H1 (cell line): ENCODE results near the gene PACSIN2. TPM values are rescaled to one million over a fixed set of nuclear protein-coding genes. Genes with fewer than 3 reads are reported as not detected.

Experiments used
- CTCF ChIA-PET: fragments of 300-600 bp; sonication (Branson Sonifier 250); formaldehyde crosslinking; loops from one replicate; lab custom pipeline; 2021; ENCODE audit not compliant: partially characterized antibody; lab: Charles Lee
- POLR2A ChIA-PET: fragments of 300-600 bp; sonication (Branson Sonifier 250); formaldehyde crosslinking; loops from one replicate; lab custom pipeline; 2021; ENCODE audit warnings: inconsistent platforms; ENCODE audit not compliant: partially characterized antibody; lab: Charles Lee
- DNase-seq, 2 experiments: peaks; one replicate each; pipeline versions ENCODE4 v3.0.0 to v3.0.0-alpha.2; 2010 to 2022; ENCODE audit warnings: low spot score in 2 of 2, low read depth in 1 of 2, mixed read lengths in 1 of 2
- FAIRE-seq: peaks from 2 replicates; lab custom pipeline; 2011; peaks lifted over from hg19 to GRCh38; lab: Jason Lieb, UNC
- H2AFZ ChIP-seq: 2 replicates; pipeline ENCODE4 v1.8.1; 2012; ENCODE audit warnings: low read length, inconsistent platforms
- H2AK5ac ChIP-seq: 2 replicates; pipeline ENCODE4 v1.6.1; 2013; ENCODE audit warnings: low read depth, low read length
- H2BK120ac ChIP-seq: replicated peaks from 2 replicates; pipeline ENCODE3; 2013; ENCODE audit warnings: low read depth, low read length, inconsistent platforms
- H2BK12ac ChIP-seq: 2 replicates; pipeline ENCODE4 v1.6.1; 2013; ENCODE audit warnings: low read depth, low read length
- H2BK15ac ChIP-seq: 2 replicates; pipeline ENCODE4 v1.6.1; 2013; ENCODE audit warnings: low read length
- H2BK20ac ChIP-seq: 2 replicates; pipeline ENCODE4 v1.6.1; 2013; ENCODE audit warnings: low read length
- H2BK5ac ChIP-seq: 2 replicates; pipeline ENCODE4 v1.6.1; 2013; ENCODE audit warnings: low read depth, low read length
- H3K14ac ChIP-seq: 2 replicates; pipeline ENCODE4 v1.6.1; 2013; ENCODE audit warnings: inconsistent platforms; ENCODE audit not compliant: insufficient read length
- H3K18ac ChIP-seq: 2 replicates; pipeline ENCODE4 v1.6.1; 2013; ENCODE audit warnings: low read length; ENCODE audit errors: extremely low read depth
- H3K23ac ChIP-seq: 2 replicates; pipeline ENCODE4 v1.6.1; 2013; ENCODE audit warnings: inconsistent platforms; ENCODE audit not compliant: insufficient read length
- H3K23me2 ChIP-seq: 2 replicates; pipeline ENCODE4 v1.6.1; 2013; ENCODE audit warnings: low read depth, low read length
- H3K27ac ChIP-seq: 2 replicates; pipeline ENCODE4 v1.6.1; 2011; ENCODE audit warnings: low read depth, low read length, inconsistent platforms
- H3K27me3 ChIP-seq, 4 experiments: replicated peaks in 1 of 4; 1 replicate in 1 of 4; 2 replicates in 3 of 4; pipeline versions ENCODE4 v1.6.1 to v1.8.1; 2011 to 2013; ENCODE audit warnings: low read length in 3 of 4, mild to moderate bottlenecking in 3 of 4, inconsistent platforms in 2 of 4, mixed read lengths in 2 of 4, moderate library complexity in 1 of 4; ENCODE audit not compliant: control insufficient read depth in 3 of 4, insufficient read depth in 3 of 4; ENCODE audit errors: extremely low read depth in 1 of 4
- H3K36me3 ChIP-seq, 4 experiments: 2 replicates each; pipeline versions ENCODE4 v1.6.1 to v1.8.1; 2011 to 2013; ENCODE audit warnings: mild to moderate bottlenecking in 4 of 4, low read length in 3 of 4, moderate library complexity in 2 of 4, control low read depth in 1 of 4, inconsistent platforms in 1 of 4; ENCODE audit not compliant: insufficient read depth in 4 of 4, control insufficient read depth in 2 of 4
- H3K4ac ChIP-seq: replicated peaks from 2 replicates; pipeline ENCODE3; 2013; ENCODE audit warnings: low read length, low read depth, mixed read lengths, inconsistent platforms; ENCODE audit not compliant: insufficient read length
- H3K4me1 ChIP-seq, 4 experiments: replicated peaks in 1 of 4; 1 replicate in 1 of 4; 2 replicates in 3 of 4; pipeline versions ENCODE4 v1.6.1 to v1.8.1; 2011 to 2013; ENCODE audit warnings: low read length in 3 of 4, inconsistent platforms in 2 of 4, mixed read lengths in 1 of 4; ENCODE audit not compliant: insufficient read depth in 4 of 4, control insufficient read depth in 3 of 4
- H3K4me2 ChIP-seq, 2 experiments: 2 replicates each; pipeline versions ENCODE4 v1.6.1 to v1.8.1; 2011 to 2013; ENCODE audit warnings: low read depth in 2 of 2, low read length in 2 of 2, control low read depth in 1 of 2, inconsistent platforms in 1 of 2, mild to moderate bottlenecking in 1 of 2; ENCODE audit not compliant: insufficient read depth in 1 of 2
- H3K4me3 ChIP-seq, 4 experiments: fragments of 200-600, 300-600 bp in 1 of 4; sonication (generic), shearing (Covaris generic), sonication (Bioruptor Twin) in 1 of 4; 2 replicates each; pipeline versions ENCODE4 v1.5.1 to v1.8.1; 2011 to 2016; ENCODE audit warnings: low read length in 4 of 4, low read depth in 3 of 4, control low read depth in 2 of 4, inconsistent platforms in 2 of 4, mild to moderate bottlenecking in 2 of 4, mixed read lengths in 1 of 4, moderate library complexity in 1 of 4; ENCODE audit not compliant: insufficient read depth in 2 of 4; ENCODE audit errors: extremely low read depth in 1 of 4
- H3K56ac ChIP-seq: replicated peaks from 2 replicates; pipeline ENCODE3; 2013; ENCODE audit warnings: low read depth, mild to moderate bottlenecking, mixed read lengths, low read length, inconsistent platforms; ENCODE audit not compliant: insufficient read length
- H3K79me1 ChIP-seq: 2 replicates; pipeline ENCODE4 v1.6.1; 2013; ENCODE audit warnings: low read depth, low read length, control low read depth
- H3K79me2 ChIP-seq, 2 experiments: 2 replicates each; pipeline versions ENCODE4 v1.6.1 to v1.8.1; 2012 to 2013; ENCODE audit warnings: low read length in 2 of 2, mild to moderate bottlenecking in 2 of 2, inconsistent platforms in 1 of 2; ENCODE audit not compliant: insufficient read depth in 2 of 2, control insufficient read depth in 1 of 2
- H3K9ac ChIP-seq, 4 experiments: replicated peaks in 1 of 4; 1 replicate in 1 of 4; 2 replicates in 3 of 4; pipeline versions ENCODE4 v1.6.1 to v1.8.1; 2011 to 2013; ENCODE audit warnings: low read depth in 3 of 4, low read length in 3 of 4, control low read depth in 2 of 4, mild to moderate bottlenecking in 2 of 4, moderate library complexity in 2 of 4, inconsistent platforms in 1 of 4; ENCODE audit errors: extremely low read depth in 1 of 4
- H3K9me3 ChIP-seq, 2 experiments: 2 replicates each; pipeline versions ENCODE4 v1.6.1 to v1.8.1; 2012 to 2013; ENCODE audit warnings: mild to moderate bottlenecking in 2 of 2, moderate library complexity in 2 of 2, control low read depth in 1 of 2, inconsistent platforms in 1 of 2, low read depth in 1 of 2, low read length in 1 of 2, mixed read lengths in 1 of 2; ENCODE audit not compliant: insufficient read depth in 2 of 2
- H4K20me1 ChIP-seq, 2 experiments: replicated peaks in 1 of 2; 2 replicates each; pipeline versions ENCODE3 to v1.8.1; 2011 to 2013; ENCODE audit warnings: inconsistent platforms in 2 of 2, low read length in 2 of 2, mild to moderate bottlenecking in 1 of 2; ENCODE audit not compliant: insufficient read depth in 2 of 2, control insufficient read depth in 1 of 2
- H4K5ac ChIP-seq: 2 replicates; pipeline ENCODE4 v1.6.1; 2013; ENCODE audit warnings: low read length, low read depth, mixed read lengths, inconsistent platforms; ENCODE audit not compliant: insufficient read length
- H4K8ac ChIP-seq: 2 replicates; pipeline ENCODE4 v1.8.0; 2013; ENCODE audit warnings: mild to moderate bottlenecking, moderate library complexity, low read length, inconsistent platforms; ENCODE audit not compliant: insufficient read depth; ENCODE audit errors: extremely low read depth
- H4K91ac ChIP-seq: replicated peaks from 2 replicates; pipeline ENCODE3; 2013; ENCODE audit warnings: low read length, mixed read lengths, inconsistent platforms; ENCODE audit not compliant: insufficient read length
- ATF3 ChIP-seq: IDR thresholded peaks from 2 replicates; pipeline ENCODE4 v1.6.1; 2011; ENCODE audit warnings: low read depth, mild to moderate bottlenecking, low read length; ENCODE audit not compliant: insufficient read depth
- BRCA1 ChIP-seq: IDR thresholded peaks from 2 replicates; pipeline ENCODE4 v1.6.1; 2012; ENCODE audit warnings: low read depth, low read length, improper control_type of control experiment
- CEBPB ChIP-seq: IDR thresholded peaks from 2 replicates; pipeline ENCODE4 v1.6.1; 2012; ENCODE audit warnings: low read depth, low read length
- JUN ChIP-seq: IDR thresholded peaks from 2 replicates; pipeline ENCODE4 v1.6.1; 2011; ENCODE audit warnings: low read depth, mild to moderate bottlenecking, improper control_type of control experiment, low read length
- KDM1A ChIP-seq: fragments of 200-600, 300-600 bp; sonication (generic); IDR thresholded peaks from 2 replicates; pipeline ENCODE4 v1.7.1; 2016; ENCODE audit warnings: mild to moderate bottlenecking, low read length, borderline replicate concordance
- KDM4A ChIP-seq: IDR thresholded peaks from one replicate; pipeline ENCODE4 v1.7.1; 2012; ENCODE audit warnings: low read depth, mild to moderate bottlenecking, moderate library complexity, low read length, inconsistent platforms; ENCODE audit not compliant: severe bottlenecking
- RNF2 ChIP-seq: fragments of 200-900, 300-1000 bp; sonication (generic); IDR thresholded peaks from 2 replicates; pipeline ENCODE4 v1.7.1; 2016; ENCODE audit warnings: borderline replicate concordance, low read depth, mild to moderate bottlenecking, antibody characterized with exemption, low read length; ENCODE audit not compliant: poor library complexity, severe bottlenecking; ENCODE audit errors: missing control alignments
- SP4 ChIP-seq: IDR thresholded peaks from 2 replicates; pipeline ENCODE4 v1.6.1; 2012; ENCODE audit warnings: low read length, inconsistent platforms
- ZNF274 ChIP-seq: IDR thresholded peaks from 2 replicates; pipeline ENCODE4 v1.7.0; 2012; ENCODE audit warnings: low read length, borderline replicate concordance; ENCODE audit errors: extremely low read depth
- whole genome bisulfite sequencing, 2 experiments: shearing (Covaris generic) in 1 of 2; methylation state at CpG; one replicate each; pipeline versions ENCODE4 v1.1.6 to v1.1.7; 2013 to 2015; ENCODE audit warnings: low lambda C conversion rate in 2 of 2, mixed read lengths in 2 of 2, inconsistent platforms in 1 of 2, low coverage in 1 of 2, missing lambda C conversion rate in 1 of 2; ENCODE audit not compliant: insufficient replicate concordance in 2 of 2, insufficient coverage in 1 of 2, insufficient read length in 1 of 2; ENCODE audit errors: extremely low coverage in 1 of 2, missing lambda C conversion rate in 1 of 2; 5-methylcytosine and 5-hydroxymethylcytosine counted together
- polyA plus RNA-seq, 7 experiments: library from polyadenylated mRNA; depleted of rRNA in 3 of 7; stranded (reverse) in 5 of 7; unstranded in 2 of 7; fragments of >200 nt in 5 of 7; fragments of 200-250 nt in 2 of 7; gene quantifications; 1 replicate in 5 of 7; 2 replicates in 1 of 7; 4 replicates in 1 of 7; pipeline versions ENCODE4 v1.2.1 to v1.2.3, GENCODE V29; 2011 to 2013; ENCODE audit warnings: missing spikeins in 2 of 7, mixed read lengths in 2 of 7
- total RNA-seq: library from RNA; stranded (reverse); fragmentation: NEBNext Ultra II Directional; extraction: Animal tissue kit (Norgen Biotek cat#: 25700); gene quantifications from 2 replicates; pipeline ENCODE4 v1.2.1, GENCODE V29; 2021
- TF ChIP-seq, protein P1 (sequence below): IDR thresholded peaks from 2 replicates; pipeline ENCODE4 v1.6.1; 2011; ENCODE audit warnings: low read length, improper control_type of control experiment
- TF ChIP-seq, protein P2 (sequence below): IDR thresholded peaks from 2 replicates; pipeline ENCODE4 v1.6.1; 2012; ENCODE audit warnings: inconsistent platforms

PACSIN2 gene
- total and polyA plus RNA-seq, 2 of the 8 experiments (the other 6 are each of a cell fraction or from before 2014, with no cell fraction given), result 44.8 to 64.2 TPM

DNA sequence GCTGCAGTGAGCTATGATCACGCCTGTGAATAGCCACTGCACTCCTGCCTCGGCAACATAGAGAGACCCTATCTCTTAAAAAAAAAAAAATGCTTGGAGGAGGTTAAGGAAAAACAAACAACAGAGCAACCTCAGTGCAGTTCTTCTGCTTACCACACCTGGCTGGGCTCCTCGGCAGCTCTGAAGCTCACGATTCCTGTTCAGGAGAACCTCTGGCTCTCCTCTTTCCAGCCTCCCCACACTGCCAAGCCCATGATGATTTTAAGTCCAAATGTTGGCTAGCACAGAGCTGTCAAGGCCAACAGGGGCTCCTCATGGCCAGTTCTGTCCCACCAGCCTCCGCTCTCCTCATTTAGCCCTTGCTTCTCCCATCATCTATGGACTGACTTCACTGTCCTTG, 88.2 kb downstream of the PACSIN2 start:
- Histone ChIP-seq H3K9ac (no peak overlapping the region), H3K9me3 (no peaks in the 10 kb centered on the region), H4K91ac (no peak overlapping the region), H2BK20ac (no peak overlapping the region), H2BK5ac (no peak overlapping the region), H2BK120ac (no peak overlapping the region), H3K23ac (no peak overlapping the region), H4K5ac (no peak overlapping the region), H3K27me3 (no peaks in the 10 kb centered on the region), H3K36me3 (no peaks in the 10 kb centered on the region), H3K23me2 (peaks cover 2% of the 10 kb centered on the region; the same call in 1 of the 2 replicates), H3K79me2 (peaks cover 7 to 71% of the 10 kb centered on the region in 2 experiments), H3K79me1 (peaks cover 24% of the 10 kb centered on the region), H2BK15ac (no peak overlapping the region), H2BK12ac (no peak overlapping the region; the same call in 1 of the 2 replicates), H3K4ac (no peak overlapping the region), H3K4me1 (peaks cover 2 to 9% (median 5%) of the 10 kb centered on the region in 4 experiments; a peak in 6 of 7 replicates), H3K27ac (no peak overlapping the region), H4K8ac (no peak overlapping the region), H3K56ac (no peak overlapping the region), H3K14ac (no peak overlapping the region), H3K4me3 (no peak overlapping the region), H2AK5ac (no peak overlapping the region), H3K4me2 (no peak overlapping the region), H3K18ac (peak overlapping the region; percentile 24; the same call in 1 of the 2 replicates), H4K20me1 (peaks cover 11 to 27% of the 10 kb centered on the region in 2 experiments), H2AFZ (no peak overlapping the region)
- DNase-seq (no peak), FAIRE-seq (no peak)
- ChIA-PET CTCF (interaction anchor here (1.2 to 2.9 kb wide), 4 partner anchors 11 to 124 kb away, joined by 5 to 10 read pairs (median 6); no protein-coding TSS in a partner anchor), POLR2A (interaction anchor here (0.6 to 2.4 kb wide), 3 partner anchors 21 to 261 kb away, joined by 3 to 11 read pairs (median 4); no protein-coding TSS in a partner anchor)
- WGBS, 2 experiments, result 81% methylated on average over 5 of the region's 5 CpGs; no CpG with 5 or more reads in 1 of the 2 experiments
- TF ChIP-seq ZNF274 (no peak), BRCA1 (no peak), KDM1A (no peak), JUN (no peak), SP4 (no peak), RNF2 (no peak), KDM4A (no peak), CEBPB (no peak), ATF3 (no peak)
- TF ChIP-seq, protein P1, sequence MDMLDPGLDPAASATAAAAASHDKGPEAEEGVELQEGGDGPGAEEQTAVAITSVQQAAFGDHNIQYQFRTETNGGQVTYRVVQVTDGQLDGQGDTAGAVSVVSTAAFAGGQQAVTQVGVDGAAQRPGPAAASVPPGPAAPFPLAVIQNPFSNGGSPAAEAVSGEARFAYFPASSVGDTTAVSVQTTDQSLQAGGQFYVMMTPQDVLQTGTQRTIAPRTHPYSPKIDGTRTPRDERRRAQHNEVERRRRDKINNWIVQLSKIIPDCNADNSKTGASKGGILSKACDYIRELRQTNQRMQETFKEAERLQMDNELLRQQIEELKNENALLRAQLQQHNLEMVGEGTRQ, result no peak
- TF ChIP-seq, protein P2, sequence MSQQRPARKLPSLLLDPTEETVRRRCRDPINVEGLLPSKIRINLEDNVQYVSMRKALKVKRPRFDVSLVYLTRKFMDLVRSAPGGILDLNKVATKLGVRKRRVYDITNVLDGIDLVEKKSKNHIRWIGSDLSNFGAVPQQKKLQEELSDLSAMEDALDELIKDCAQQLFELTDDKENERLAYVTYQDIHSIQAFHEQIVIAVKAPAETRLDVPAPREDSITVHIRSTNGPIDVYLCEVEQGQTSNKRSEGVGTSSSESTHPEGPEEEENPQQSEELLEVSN, result no peak
